Keratinocyte (primary cell): ENCODE results near the gene GATD1. TPM values are rescaled to one million over a fixed set of nuclear protein-coding genes. Genes with fewer than 3 reads are reported as not detected.
A peak's percentile ranks its signal among the peaks of the same experiment; 100 is the strongest.

ENCODE experiments used
- DNase-seq: peaks from one replicate; pipeline ENCODE4 v3.0.0-alpha.2; 2011; ENCODE audit warnings: low read depth, missing footprints, low spot score
- FAIRE-seq: peaks from 2 replicates; lab custom pipeline; 2011; peaks lifted over from hg19 to GRCh38; lab: Jason Lieb, UNC
- H2AFZ ChIP-seq: 2 replicates; pipeline ENCODE4 v1.6.0; 2012; ENCODE audit warnings: low read length, control low read depth, inconsistent platforms; ENCODE audit not compliant: control insufficient read depth
- H3K27ac ChIP-seq: 2 replicates; pipeline ENCODE4 v1.5.1; 2011; ENCODE audit warnings: low read length; ENCODE audit not compliant: control insufficient read depth, insufficient read depth
- H3K27me3 ChIP-seq: 3 replicates; pipeline ENCODE4 v1.6.0; 2011; ENCODE audit warnings: low read length; ENCODE audit not compliant: control insufficient read depth, insufficient read depth; ENCODE audit errors: extremely low read depth
- H3K36me3 ChIP-seq, 2 experiments: 2 replicates in 1 of 2; 3 replicates in 1 of 2; pipeline ENCODE4 v1.5.1; 2011; ENCODE audit warnings: low read length in 2 of 2, mild to moderate bottlenecking in 1 of 2; ENCODE audit not compliant: control insufficient read depth in 2 of 2, insufficient read depth in 2 of 2; ENCODE audit errors: extremely low read depth in 1 of 2
- H3K4me1 ChIP-seq: 3 replicates; pipeline ENCODE4 v1.5.1; 2011; ENCODE audit warnings: low read length; ENCODE audit not compliant: control insufficient read depth, insufficient read depth; ENCODE audit errors: extremely low read depth
- H3K4me2 ChIP-seq: 3 replicates; pipeline ENCODE4 v1.6.0; 2011; ENCODE audit warnings: low read depth, low read length; ENCODE audit not compliant: control insufficient read depth, insufficient read depth; ENCODE audit errors: extremely low read depth
- H3K4me3 ChIP-seq, 3 experiments: fragments of 200-600 bp in 1 of 3; sonication (generic) in 1 of 3; 2 replicates in 2 of 3; 3 replicates in 1 of 3; pipeline ENCODE4 v1.5.1; 2011 to 2016; ENCODE audit warnings: low read length in 3 of 3, mild to moderate bottlenecking in 3 of 3, control low read depth in 2 of 3, inconsistent platforms in 1 of 3, low read depth in 1 of 3, mixed read lengths in 1 of 3, mixed run types in 1 of 3, moderate library complexity in 1 of 3; ENCODE audit not compliant: control insufficient read depth in 2 of 3, insufficient read depth in 2 of 3; ENCODE audit errors: extremely low read depth in 1 of 3
- H3K79me2 ChIP-seq: 2 replicates; pipeline ENCODE4 v1.6.0; 2012; ENCODE audit warnings: low read length; ENCODE audit not compliant: control insufficient read depth, insufficient read depth
- H3K9ac ChIP-seq: 3 replicates; pipeline ENCODE4 v1.6.0; 2011; ENCODE audit warnings: low read length; ENCODE audit not compliant: control insufficient read depth, insufficient read depth; ENCODE audit errors: extremely low read depth
- H3K9me1 ChIP-seq: 3 replicates; pipeline ENCODE4 v1.6.0; 2011; ENCODE audit warnings: low read length; ENCODE audit not compliant: control insufficient read depth, insufficient read depth; ENCODE audit errors: extremely low read depth
- H3K9me3 ChIP-seq: 2 replicates; pipeline ENCODE4 v1.5.1; 2012; ENCODE audit warnings: low read depth, low read length; ENCODE audit not compliant: control insufficient read depth
- H4K20me1 ChIP-seq: 3 replicates; pipeline ENCODE4 v1.6.0; 2011; ENCODE audit warnings: low read length; ENCODE audit not compliant: control insufficient read depth, insufficient read depth; ENCODE audit errors: extremely low read depth
- EZH2 ChIP-seq: IDR thresholded peaks from one replicate; pipeline ENCODE4 v1.6.1; 2012; ENCODE audit warnings: inconsistent platforms, mild to moderate bottlenecking, low read length, moderate library complexity
- dilution Hi-C: fragments of 300-500 bp; cut with MboI; formaldehyde crosslinking; loops from one replicate; pipeline ENCODE4 v1.7.0; 2020; ENCODE audit warnings: low sequenced_read_pairs; ENCODE audit not compliant: extremely low pct_ligation_motif_present
- polyA plus RNA-seq, 5 experiments: library from polyadenylated mRNA; depleted of rRNA in 3 of 5; stranded (reverse) in 3 of 5; stranded (forward) in 1 of 5; unstranded in 1 of 5; fragments of >200 nt; gene quantifications; 1 replicate in 1 of 5; 2 replicates in 3 of 5; 3 replicates in 1 of 5; pipeline versions ENCODE4 v1.2.1 to v1.2.3, GENCODE V29; 2011 to 2012; ENCODE audit warnings: missing spikeins in 2 of 5, low read depth in 1 of 5, low replicate concordance in 1 of 5
- TF ChIP-seq, protein P1 (sequence below), 3 experiments: IDR thresholded peaks in 1 of 3; conservative IDR thresholded peaks in 1 of 3; optimal IDR thresholded peaks in 1 of 3; 2 replicates in 2 of 3; 3 replicates in 1 of 3; pipeline versions ENCODE3 to v1.5.1; 2011; ENCODE audit warnings: low read length in 3 of 3, mild to moderate bottlenecking in 3 of 3, moderate library complexity in 2 of 3, control low read depth in 1 of 3, inconsistent platforms in 1 of 3; ENCODE audit not compliant: insufficient read depth in 2 of 3; ENCODE audit errors: extremely low read depth in 1 of 3

Gene GATD1
- polyA plus RNA-seq, 1 donor (not counting 4 experiments of a cell fraction or from before 2014, with no cell fraction given), result 24.4 TPM

DNA sequence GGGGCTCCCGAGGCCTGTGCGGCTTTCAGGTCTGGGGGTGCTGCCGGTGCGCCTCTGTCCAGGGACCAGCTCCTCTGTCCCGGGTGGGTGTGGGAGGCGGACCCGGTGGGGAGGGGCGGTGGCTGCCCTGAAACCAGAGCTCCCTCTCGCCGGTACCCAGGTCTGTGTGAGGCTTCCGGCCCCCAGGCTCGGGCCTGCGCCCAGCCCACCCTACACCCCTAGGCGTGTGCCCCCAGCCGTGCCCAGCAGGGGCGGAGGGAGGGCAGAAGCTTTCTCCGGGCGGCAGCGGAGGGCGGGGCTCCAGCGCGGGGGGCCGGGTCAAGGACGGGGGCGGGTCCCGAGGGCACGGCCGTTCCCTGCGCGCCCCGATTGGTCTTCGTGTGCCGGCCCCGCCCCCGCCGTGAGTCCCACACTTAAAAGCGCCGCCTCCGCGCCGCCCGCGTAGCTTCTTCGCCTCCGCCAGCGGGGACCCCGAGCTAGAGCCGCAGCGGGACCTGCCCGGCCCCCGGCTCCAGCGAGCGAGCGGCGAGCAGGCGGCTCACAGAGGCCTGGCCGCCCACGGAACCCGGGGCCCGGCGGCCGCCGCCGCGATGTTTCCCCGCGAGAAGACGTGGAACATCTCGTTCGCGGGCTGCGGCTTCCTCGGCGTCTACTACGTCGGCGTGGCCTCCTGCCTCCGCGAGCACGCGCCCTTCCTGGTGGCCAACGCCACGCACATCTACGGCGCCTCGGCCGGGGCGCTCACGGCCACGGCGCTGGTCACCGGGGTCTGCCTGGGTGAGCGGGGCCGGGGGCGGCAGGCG, 42.0 kb upstream of the GATD1 start:
- no peak for FAIRE-seq
- Histone ChIP-seq H3K79me2 (peaks cover 6% of the 10 kb centered on the region), H2AFZ (peak overlapping the region; percentile 73), H4K20me1 (no peaks in the 10 kb centered on the region), H3K4me1 (peaks cover 25% of the 10 kb centered on the region), H3K36me3 (peaks cover 0 to 9% of the 10 kb centered on the region in 2 experiments), H3K4me2 (peak overlapping the region; percentile 84), H3K9ac (peak overlapping the region; percentile 81), H3K27ac (peak overlapping the region; percentile 76), H3K9me1 (peaks cover 7% of the 10 kb centered on the region), H3K27me3 (no peaks in the 10 kb centered on the region), H3K4me3 (peak overlapping the region; percentile 71 to 78 (median 75)), H3K9me3 (no peaks in the 10 kb centered on the region)
- dilution Hi-C loops, result no loop called here
- no peak for DNase-seq
- TF ChIP-seq, protein P1, sequence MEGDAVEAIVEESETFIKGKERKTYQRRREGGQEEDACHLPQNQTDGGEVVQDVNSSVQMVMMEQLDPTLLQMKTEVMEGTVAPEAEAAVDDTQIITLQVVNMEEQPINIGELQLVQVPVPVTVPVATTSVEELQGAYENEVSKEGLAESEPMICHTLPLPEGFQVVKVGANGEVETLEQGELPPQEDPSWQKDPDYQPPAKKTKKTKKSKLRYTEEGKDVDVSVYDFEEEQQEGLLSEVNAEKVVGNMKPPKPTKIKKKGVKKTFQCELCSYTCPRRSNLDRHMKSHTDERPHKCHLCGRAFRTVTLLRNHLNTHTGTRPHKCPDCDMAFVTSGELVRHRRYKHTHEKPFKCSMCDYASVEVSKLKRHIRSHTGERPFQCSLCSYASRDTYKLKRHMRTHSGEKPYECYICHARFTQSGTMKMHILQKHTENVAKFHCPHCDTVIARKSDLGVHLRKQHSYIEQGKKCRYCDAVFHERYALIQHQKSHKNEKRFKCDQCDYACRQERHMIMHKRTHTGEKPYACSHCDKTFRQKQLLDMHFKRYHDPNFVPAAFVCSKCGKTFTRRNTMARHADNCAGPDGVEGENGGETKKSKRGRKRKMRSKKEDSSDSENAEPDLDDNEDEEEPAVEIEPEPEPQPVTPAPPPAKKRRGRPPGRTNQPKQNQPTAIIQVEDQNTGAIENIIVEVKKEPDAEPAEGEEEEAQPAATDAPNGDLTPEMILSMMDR (optimal IDR thresholded peaks at IDR 0.05 in 1 of 3, IDR thresholded peaks at IDR 0.05 in 1 of 3, conservative IDR thresholded peaks at IDR 0.05 in 1 of 3; ENCODE audit: extremely low read depth in 1 of 3, insufficient read depth in 2 of 3, low read length in 3 of 3), result no peak
- TF ChIP-seq EZH2, result no peak

DNA sequence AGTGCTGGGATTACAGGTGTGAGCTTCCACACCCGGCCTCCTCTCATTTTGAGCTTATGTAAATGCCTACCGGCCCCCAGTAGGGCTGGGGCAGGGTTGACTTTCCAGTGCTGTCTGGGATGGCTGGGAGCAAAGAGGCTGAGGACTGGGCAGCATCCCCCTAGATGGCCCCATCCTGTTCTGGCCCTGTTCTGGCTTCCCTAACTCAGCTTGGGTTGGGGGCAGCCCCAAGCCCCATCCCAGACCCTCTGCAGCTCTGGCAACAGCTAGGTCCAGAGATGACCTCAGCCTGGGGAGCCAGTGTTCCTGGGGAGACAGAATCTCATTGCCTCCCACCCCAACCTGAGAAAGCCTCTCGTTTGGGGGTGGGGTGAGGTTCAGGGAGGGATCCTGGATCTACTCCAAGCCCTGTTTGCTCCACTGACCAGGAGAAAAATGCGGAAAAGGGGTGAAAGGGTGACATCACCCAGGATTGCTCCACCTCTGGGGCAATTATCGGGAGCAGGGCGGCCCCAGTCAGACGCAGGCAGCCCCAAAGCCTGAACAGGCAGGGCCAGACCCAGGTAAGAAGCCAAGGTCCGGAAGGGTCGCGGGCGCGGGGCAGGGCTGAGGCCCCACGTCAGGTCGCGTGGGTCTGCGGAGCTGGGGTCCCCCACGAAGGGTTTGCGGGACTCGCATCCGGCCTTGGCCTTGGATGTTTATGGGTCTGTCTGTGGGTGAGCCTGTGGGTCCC, 41.3 kb upstream of the GATD1 start, which contains the start of gene PNPLA2:
PNPLA2 (plus strand) TSS at position 519 of the 733 bp plus-strand sequence. CDS start 805 bp downstream, outside the sequence.
- TF ChIP-seq, protein P1 (optimal IDR thresholded peaks at IDR 0.05 in 1 of 3, IDR thresholded peaks at IDR 0.05 in 1 of 3, conservative IDR thresholded peaks at IDR 0.05 in 1 of 3; ENCODE audit: extremely low read depth in 1 of 3, insufficient read depth in 2 of 3, low read length in 3 of 3), result no peak
- no peak for TF ChIP-seq EZH2
- Histone ChIP-seq H3K27ac (peak within 1 kb of the TSS; percentile 76), H3K4me2 (peak within 1 kb of the TSS; percentile 84), H3K9me3 (no peaks in the 10 kb centered on the region), H3K9me1 (peaks cover 7% of the 10 kb centered on the region), H3K9ac (peak within 1 kb of the TSS; percentile 81), H3K4me3 (peak within 1 kb of the TSS; percentile 71 to 78 (median 75)), H3K79me2 (peaks cover 6% of the 10 kb centered on the region), H4K20me1 (no peaks in the 10 kb centered on the region), H3K27me3 (no peaks in the 10 kb centered on the region), H3K36me3 (peaks cover 4 to 12% of the 10 kb centered on the region in 2 experiments), H3K4me1 (peaks cover 25% of the 10 kb centered on the region), H2AFZ (peak within 1 kb of the TSS; percentile 73)
- FAIRE-seq (no peak), DNase-seq (no peak)
- dilution Hi-C loops, result no loop called here
